CD4-positive, CD25-positive, alpha-beta regulatory T cell (primary cell): ENCODE results near the gene HINFP. TPM values are rescaled to one million over a fixed set of nuclear protein-coding genes. Genes with fewer than 3 reads are reported as not detected.
A peak's percentile ranks its signal among the peaks of the same experiment; 100 is the strongest.
"Not testable (repeated sequence)": the region's sequence is repeated elsewhere in the genome, so short reads cannot be mapped to it uniquely, and the experiment has no call there.

Source experiments
- ATAC-seq, 2 donors: fragments of 150-1000 bp; cut with Tn5 transposase; one replicate each; pipeline ENCODE4 v1.10.0; 2021; ENCODE audit warnings: low read depth in 2 of 2, moderate number of reproducible peaks in 2 of 2, moderate library complexity in 1 of 2
- DNase-seq, 3 donors: peaks; one replicate each; pipeline versions ENCODE4 v3.0.0 to v3.0.0-alpha.2; 2012 to 2022; ENCODE audit warnings: mixed read lengths in 1 of 3
- H3K27ac ChIP-seq: one replicate; pipeline ENCODE4 v1.7.0; 2013; ENCODE audit warnings: mild to moderate bottlenecking, low read length; ENCODE audit not compliant: insufficient read depth, poor library complexity, severe bottlenecking
- H3K27me3 ChIP-seq: one replicate; pipeline ENCODE4 v1.7.0; 2013; ENCODE audit warnings: low read length; ENCODE audit not compliant: control insufficient read depth, insufficient read depth
- H3K36me3 ChIP-seq: one replicate; pipeline ENCODE4 v1.7.0; 2013; ENCODE audit warnings: mild to moderate bottlenecking, low read length, moderate library complexity; ENCODE audit not compliant: control insufficient read depth, insufficient read depth
- H3K4me1 ChIP-seq: 2 replicates; pipeline ENCODE4 v1.7.0; 2013; ENCODE audit warnings: mild to moderate bottlenecking, low read length; ENCODE audit not compliant: insufficient read depth, control insufficient read depth, poor library complexity, severe bottlenecking
- H3K4me3 ChIP-seq: one replicate; pipeline ENCODE4 v1.7.0; 2013; ENCODE audit warnings: low read depth, mild to moderate bottlenecking, low read length, moderate library complexity
- H3K9me3 ChIP-seq, 2 experiments: 1 replicate in 1 of 2; 2 replicates in 1 of 2; pipeline ENCODE4 v1.7.0; 2013; ENCODE audit warnings: low read length in 2 of 2, mild to moderate bottlenecking in 1 of 2, moderate library complexity in 1 of 2; ENCODE audit not compliant: control insufficient read depth in 2 of 2
- H3K27ac Mint-ChIP-seq, 3 donors: one replicate each; pipeline ENCODE4 v1.8.0; 2020 to 2022; ENCODE audit warnings: mild to moderate bottlenecking in 3 of 3, mixed read lengths in 3 of 3, moderate library complexity in 2 of 3
- H3K27me3 Mint-ChIP-seq: one replicate; pipeline ENCODE4 v1.8.0; 2022; ENCODE audit warnings: mild to moderate bottlenecking, mixed read lengths
- H3K36me3 Mint-ChIP-seq: one replicate; pipeline ENCODE4 v1.8.0; 2020; ENCODE audit warnings: mixed read lengths
- H3K4me1 Mint-ChIP-seq, 4 donors: one replicate each; pipeline ENCODE4 v1.8.0; 2020 to 2022; ENCODE audit warnings: mixed read lengths in 4 of 4, mild to moderate bottlenecking in 1 of 4
- H3K4me3 Mint-ChIP-seq, 4 donors: one replicate each; pipeline ENCODE4 v1.8.0; 2020 to 2022; ENCODE audit warnings: mild to moderate bottlenecking in 4 of 4, mixed read lengths in 4 of 4, moderate library complexity in 3 of 4
- H3K9me3 Mint-ChIP-seq, 7 donors: one replicate each; pipeline ENCODE4 v1.8.0; 2020 to 2022; ENCODE audit warnings: mixed read lengths in 7 of 7, mild to moderate bottlenecking in 3 of 7, moderate library complexity in 2 of 7
- polyA plus RNA-seq, 4 donors: library from polyadenylated mRNA; unstranded; fragments of 300-500 nt; fragmentation: Illumina TruSeq; gene quantifications; one replicate each; pipeline ENCODE4 v1.2.3, GENCODE V29; 2021
- total RNA-seq: library from RNA; stranded (reverse); gene quantifications from one replicate; pipeline ENCODE4 v1.2.3, GENCODE V29; 2022

Gene HINFP
- total and polyA plus RNA-seq, 5 donors from 2014 or later = 10.0 to 24.4 (median 16.2) TPM

DNA sequence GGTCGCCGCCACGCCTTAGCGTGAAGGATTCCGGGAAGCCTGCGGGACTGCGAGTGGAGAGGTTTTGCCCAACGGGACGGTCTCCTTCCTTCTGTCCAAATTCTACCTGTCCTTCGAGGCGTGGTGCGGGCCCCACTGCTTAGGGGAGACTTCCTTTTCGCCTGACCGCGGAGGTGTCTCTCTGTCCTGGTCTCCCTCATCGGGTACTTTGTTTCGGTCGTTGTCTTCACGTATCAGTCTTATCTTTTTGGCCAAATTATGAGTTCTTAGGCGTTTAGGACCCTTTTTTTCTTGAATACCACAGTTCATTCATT is 388 bp downstream of the HINFP start:
- Histone ChIP-seq H3K36me3 (peaks cover 19% of the 10 kb centered on the region), H3K27ac (peak overlapping the region; percentile 84), H3K4me3 (peak overlapping the region; percentile 88), H3K27me3 (no peaks in the 10 kb centered on the region), H3K9me3 (no peaks in the 10 kb centered on the region), H3K4me1 (peaks cover 23% of the 10 kb centered on the region)
- peak overlapping the region; percentile 92 to 95 (median 94) for H3K4me3 Mint-ChIP-seq
- H3K9me3 Mint-ChIP-seq = no peaks in the 10 kb centered on the region
- ATAC-seq = no peak
- H3K4me1 Mint-ChIP-seq = peaks cover 13 to 52% (median 35%) of the 10 kb centered on the region in 4 donors
- H3K36me3 Mint-ChIP-seq = peaks cover 20% of the 10 kb centered on the region
- DNase-seq = no peak
- H3K27me3 Mint-ChIP-seq = no peaks in the 10 kb centered on the region
- H3K27ac Mint-ChIP-seq = peak overlapping the region; percentile 86 to 97 (median 95)

- Histone ChIP-seq H3K36me3 (peaks cover 26% of the 10 kb centered on the region), H3K27ac (no peak overlapping the region), H3K27me3 (no peaks in the 10 kb centered on the region), H3K4me3 (no peak overlapping the region), H3K9me3 (no peaks in the 10 kb centered on the region), H3K4me1 (peaks cover 20% of the 10 kb centered on the region)
- H3K27ac Mint-ChIP-seq = no peak overlapping the region
- no peaks in the 10 kb centered on the region for H3K9me3 Mint-ChIP-seq
- no peaks in the 10 kb centered on the region for H3K27me3 Mint-ChIP-seq
- peaks cover 29% of the 10 kb centered on the region for H3K36me3 Mint-ChIP-seq
- H3K4me3 Mint-ChIP-seq = no peak overlapping the region
- peaks cover 16 to 51% (median 32%) of the 10 kb centered on the region in 4 donors for H3K4me1 Mint-ChIP-seq
- ATAC-seq (no peak), DNase-seq (no peak)
Measured at GRCh38 chr11:119125821-119126220, 4.4 kb downstream of the HINFP start.

DNA sequence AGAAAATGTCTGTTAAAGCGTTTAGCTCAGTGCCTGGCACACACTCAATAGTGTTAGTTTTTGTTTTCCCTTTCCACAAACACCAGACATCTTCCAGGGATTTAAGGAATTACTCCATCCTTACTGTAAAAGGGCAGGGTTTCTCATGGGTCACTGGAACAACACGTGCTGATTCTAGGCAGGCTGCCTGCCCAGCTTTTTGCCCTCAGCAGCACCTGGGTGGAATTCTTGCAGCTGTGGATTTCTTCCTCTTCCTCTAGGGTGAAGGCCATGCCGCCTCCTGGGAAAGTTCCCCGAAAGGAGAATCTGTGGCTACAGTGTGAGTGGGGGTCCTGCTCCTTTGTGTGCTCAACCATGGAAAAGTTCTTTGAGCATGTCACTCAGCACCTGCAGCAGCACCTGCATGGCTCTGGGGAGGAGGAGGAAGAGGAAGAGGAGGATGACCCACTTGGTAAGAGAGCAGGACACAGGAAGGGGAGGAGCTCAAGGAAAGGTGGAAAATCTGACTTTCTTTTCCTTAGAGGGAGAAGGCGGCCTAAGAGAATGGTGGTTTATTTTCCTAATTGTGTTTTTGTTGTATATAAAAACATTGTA is 5.4 kb downstream of the HINFP start:
- ATAC-seq (no peak), DNase-seq (no peak)
- Histone ChIP-seq H3K4me3 (no peak overlapping the region), H3K27ac (no peak overlapping the region), H3K9me3 (no peaks in the 10 kb centered on the region), H3K36me3 (peaks cover 35% of the 10 kb centered on the region), H3K4me1 (peaks cover 15% of the 10 kb centered on the region), H3K27me3 (no peaks in the 10 kb centered on the region)
- Mint-ChIP-seq H3K4me1 (peaks cover 16 to 44% (median 28%) of the 10 kb centered on the region in 4 donors), H3K4me3 (peak overlapping the region in 1 of 4 donors; percentile 24), H3K36me3 (peaks cover 33% of the 10 kb centered on the region), H3K27me3 (no peaks in the 10 kb centered on the region), H3K9me3 (no peaks in the 10 kb centered on the region), H3K27ac (peak overlapping the region in 2 of 3 donors; percentile 67 to 76)

- Histone ChIP-seq H3K36me3 (peaks cover 54% of the 10 kb centered on the region), H3K4me3 (no peak overlapping the region), H3K27me3 (no peaks in the 10 kb centered on the region), H3K4me1 (no peaks in the 10 kb centered on the region), H3K9me3 (no peaks in the 10 kb centered on the region), H3K27ac (no peak overlapping the region)
- H3K27me3 Mint-ChIP-seq = no peaks in the 10 kb centered on the region
- ATAC-seq (no peak), DNase-seq (no peak)
- H3K4me3 Mint-ChIP-seq = no peak overlapping the region
- H3K27ac Mint-ChIP-seq = no peak overlapping the region
- H3K9me3 Mint-ChIP-seq = no peaks in the 10 kb centered on the region
- peaks cover 44% of the 10 kb centered on the region for H3K36me3 Mint-ChIP-seq
- peaks cover 7 to 20% (median 10%) of the 10 kb centered on the region in 4 donors for H3K4me1 Mint-ChIP-seq
Measured at GRCh38 chr11:119130662-119131061, 9.3 kb downstream of the HINFP start.

DNA sequence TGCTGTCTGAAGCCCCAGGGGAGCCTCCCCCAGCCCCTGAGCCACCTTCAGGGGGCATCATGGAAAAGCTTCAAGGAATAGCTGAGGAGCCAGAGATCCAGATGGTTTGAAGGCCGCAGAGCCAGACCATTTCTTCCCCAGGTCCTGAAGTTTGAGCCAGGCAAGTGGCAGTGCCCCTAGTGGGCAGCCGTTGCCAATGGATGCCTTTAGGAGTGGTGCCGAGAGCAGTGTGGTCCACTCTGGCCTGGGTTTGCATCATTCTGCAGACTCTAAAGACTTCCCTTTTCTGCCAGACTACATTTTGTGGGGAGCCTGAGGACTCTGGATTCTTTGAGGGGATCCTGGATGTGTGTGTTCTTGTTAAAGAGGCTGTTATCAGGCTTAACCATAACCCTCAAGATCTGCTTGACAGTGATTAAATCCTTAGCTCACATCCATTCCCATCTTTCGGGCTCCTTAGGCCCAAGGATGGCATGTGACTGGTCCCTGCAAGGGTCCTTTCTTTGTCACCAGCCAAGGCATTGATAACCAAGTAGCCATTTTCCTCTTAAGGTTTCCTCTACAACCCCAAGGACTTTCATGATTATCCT is 13.1 kb downstream of the HINFP start:
- H3K27me3 ChIP-seq = no peaks in the 10 kb centered on the region
- no peaks in the 10 kb centered on the region for H3K9me3 ChIP-seq
- H3K4me1 ChIP-seq = no peaks in the 10 kb centered on the region
- Mint-ChIP-seq H3K4me3 (no peak overlapping the region), H3K36me3 (peaks cover 36% of the 10 kb centered on the region), H3K4me1 (peaks cover 0 to 8% (median 3%) of the 10 kb centered on the region in 4 donors), H3K27ac (no peak overlapping the region), H3K27me3 (peaks cover 1% of the 10 kb centered on the region), H3K9me3 (no peaks in the 10 kb centered on the region)
- peaks cover 44% of the 10 kb centered on the region for H3K36me3 ChIP-seq
- ATAC-seq (no peak), DNase-seq (no peak)
- no peak overlapping the region for H3K4me3 ChIP-seq
- no peak overlapping the region for H3K27ac ChIP-seq

- H3K9me3 ChIP-seq, H3K27ac ChIP-seq, DNase-seq, H3K9me3 Mint-ChIP-seq, H3K4me1 ChIP-seq, H3K4me3 Mint-ChIP-seq, H3K27me3 ChIP-seq, H3K4me1 Mint-ChIP-seq, ATAC-seq, H3K36me3 ChIP-seq, H3K27ac Mint-ChIP-seq, H3K4me3 ChIP-seq: not testable (repeated sequence)
- Mint-ChIP-seq H3K36me3 (peaks cover 13% of the 10 kb centered on the region), H3K27me3 (peaks cover 24% of the 10 kb centered on the region)
Measured at GRCh38 chr11:119139276-119139675, 17.9 kb downstream of the HINFP start.

GRCh38 chr11:119144825-119145486 is 23.6 kb downstream of the HINFP start:
- Histone ChIP-seq H3K27ac (no peak overlapping the region), H3K9me3 (no peaks in the 10 kb centered on the region), H3K27me3 (peaks cover 24% of the 10 kb centered on the region), H3K4me1 (peaks cover 17% of the 10 kb centered on the region), H3K36me3 (no peaks in the 10 kb centered on the region), H3K4me3 (no peak overlapping the region)
- DNase-seq (peak in 2 of 3 donors; percentile 14 to 48), ATAC-seq (peak in 1 of 2 donors; percentile 43)
- Mint-ChIP-seq H3K27me3 (peaks cover 51% of the 10 kb centered on the region), H3K4me1 (peaks cover 0 to 18% (median 10%) of the 10 kb centered on the region in 4 donors), H3K36me3 (peaks cover 4% of the 10 kb centered on the region), H3K9me3 (peaks cover 0 to 3% (median 0%) of the 10 kb centered on the region in 7 donors), H3K27ac (no peak overlapping the region), H3K4me3 (peak overlapping the region in 2 of 4 donors; percentile 7 to 40)
